NB4 (cell line): ENCODE measurements around the gene EVC2.

Source experiments
- POLR2A ChIP-seq: IDR thresholded peaks from 2 replicates; pipeline ENCODE4 v1.6.1; 2011; ENCODE audit warnings: mild to moderate bottlenecking; ENCODE audit not compliant: insufficient read length; ENCODE audit errors: extremely low read depth
- TF ChIP-seq, protein P1 (sequence below): IDR thresholded peaks from one replicate; pipeline ENCODE4 v1.5.1; 2012; ENCODE audit warnings: low read depth, low read length

DNA sequence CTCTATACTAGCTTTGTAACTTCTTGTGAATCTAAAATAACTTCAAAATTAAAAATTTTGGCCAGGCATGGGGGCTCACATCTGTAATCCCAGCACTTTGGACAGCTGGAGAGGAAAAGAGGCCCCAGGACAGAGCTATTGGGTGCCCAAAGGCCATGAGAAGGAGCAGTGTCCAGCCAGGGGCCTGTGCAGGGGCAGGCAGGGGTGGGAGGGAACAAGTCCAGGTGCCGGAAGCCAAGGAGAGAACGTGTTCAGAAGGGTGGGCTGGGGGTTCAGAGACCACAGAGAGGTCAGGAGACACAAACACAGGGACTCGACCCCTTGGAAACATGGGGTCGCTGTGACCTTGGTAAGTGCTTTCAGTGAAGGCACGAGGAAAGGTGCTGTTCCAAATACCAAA lies 138.9 kb downstream of the EVC2 start:
- TF ChIP-seq POLR2A = no peak
- TF ChIP-seq, protein P1, sequence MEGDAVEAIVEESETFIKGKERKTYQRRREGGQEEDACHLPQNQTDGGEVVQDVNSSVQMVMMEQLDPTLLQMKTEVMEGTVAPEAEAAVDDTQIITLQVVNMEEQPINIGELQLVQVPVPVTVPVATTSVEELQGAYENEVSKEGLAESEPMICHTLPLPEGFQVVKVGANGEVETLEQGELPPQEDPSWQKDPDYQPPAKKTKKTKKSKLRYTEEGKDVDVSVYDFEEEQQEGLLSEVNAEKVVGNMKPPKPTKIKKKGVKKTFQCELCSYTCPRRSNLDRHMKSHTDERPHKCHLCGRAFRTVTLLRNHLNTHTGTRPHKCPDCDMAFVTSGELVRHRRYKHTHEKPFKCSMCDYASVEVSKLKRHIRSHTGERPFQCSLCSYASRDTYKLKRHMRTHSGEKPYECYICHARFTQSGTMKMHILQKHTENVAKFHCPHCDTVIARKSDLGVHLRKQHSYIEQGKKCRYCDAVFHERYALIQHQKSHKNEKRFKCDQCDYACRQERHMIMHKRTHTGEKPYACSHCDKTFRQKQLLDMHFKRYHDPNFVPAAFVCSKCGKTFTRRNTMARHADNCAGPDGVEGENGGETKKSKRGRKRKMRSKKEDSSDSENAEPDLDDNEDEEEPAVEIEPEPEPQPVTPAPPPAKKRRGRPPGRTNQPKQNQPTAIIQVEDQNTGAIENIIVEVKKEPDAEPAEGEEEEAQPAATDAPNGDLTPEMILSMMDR = no peak
